H1 (cell line): ENCODE data around the gene SF3B2. TPM values are rescaled to one million over a fixed set of nuclear protein-coding genes. Genes with fewer than 3 reads are reported as not detected.
A peak's percentile ranks its signal among the peaks of the same experiment; 100 is the strongest.

Experiments
- CTCF ChIA-PET: fragments of 300-600 bp; sonication (Branson Sonifier 250); formaldehyde crosslinking; loops from one replicate; lab custom pipeline; 2021; ENCODE audit not compliant: partially characterized antibody; lab: Charles Lee
- POLR2A ChIA-PET: fragments of 300-600 bp; sonication (Branson Sonifier 250); formaldehyde crosslinking; loops from one replicate; lab custom pipeline; 2021; ENCODE audit warnings: inconsistent platforms; ENCODE audit not compliant: partially characterized antibody; lab: Charles Lee
- DNase-seq, 2 experiments: peaks; one replicate each; pipeline versions ENCODE4 v3.0.0 to v3.0.0-alpha.2; 2010 to 2022; ENCODE audit warnings: low spot score in 2 of 2, low read depth in 1 of 2, mixed read lengths in 1 of 2
- FAIRE-seq: peaks from 2 replicates; lab custom pipeline; 2011; peaks lifted over from hg19 to GRCh38; lab: Jason Lieb, UNC
- H2AFZ ChIP-seq: 2 replicates; pipeline ENCODE4 v1.8.1; 2012; ENCODE audit warnings: low read length, inconsistent platforms
- H2AK5ac ChIP-seq: 2 replicates; pipeline ENCODE4 v1.6.1; 2013; ENCODE audit warnings: low read depth, low read length
- H2BK120ac ChIP-seq: replicated peaks from 2 replicates; pipeline ENCODE3; 2013; ENCODE audit warnings: low read depth, low read length, inconsistent platforms
- H2BK12ac ChIP-seq: 2 replicates; pipeline ENCODE4 v1.6.1; 2013; ENCODE audit warnings: low read depth, low read length
- H2BK15ac ChIP-seq: 2 replicates; pipeline ENCODE4 v1.6.1; 2013; ENCODE audit warnings: low read length
- H2BK20ac ChIP-seq: 2 replicates; pipeline ENCODE4 v1.6.1; 2013; ENCODE audit warnings: low read length
- H2BK5ac ChIP-seq: 2 replicates; pipeline ENCODE4 v1.6.1; 2013; ENCODE audit warnings: low read depth, low read length
- H3K14ac ChIP-seq: 2 replicates; pipeline ENCODE4 v1.6.1; 2013; ENCODE audit warnings: inconsistent platforms; ENCODE audit not compliant: insufficient read length
- H3K18ac ChIP-seq: 2 replicates; pipeline ENCODE4 v1.6.1; 2013; ENCODE audit warnings: low read length; ENCODE audit errors: extremely low read depth
- H3K23ac ChIP-seq: 2 replicates; pipeline ENCODE4 v1.6.1; 2013; ENCODE audit warnings: inconsistent platforms; ENCODE audit not compliant: insufficient read length
- H3K23me2 ChIP-seq: 2 replicates; pipeline ENCODE4 v1.6.1; 2013; ENCODE audit warnings: low read depth, low read length
- H3K27ac ChIP-seq: 2 replicates; pipeline ENCODE4 v1.6.1; 2011; ENCODE audit warnings: low read depth, low read length, inconsistent platforms
- H3K27me3 ChIP-seq, 4 experiments: replicated peaks in 1 of 4; 1 replicate in 1 of 4; 2 replicates in 3 of 4; pipeline versions ENCODE4 v1.6.1 to v1.8.1; 2011 to 2013; ENCODE audit warnings: low read length in 3 of 4, mild to moderate bottlenecking in 3 of 4, inconsistent platforms in 2 of 4, mixed read lengths in 2 of 4, moderate library complexity in 1 of 4; ENCODE audit not compliant: control insufficient read depth in 3 of 4, insufficient read depth in 3 of 4; ENCODE audit errors: extremely low read depth in 1 of 4
- H3K36me3 ChIP-seq, 4 experiments: 2 replicates each; pipeline versions ENCODE4 v1.6.1 to v1.8.1; 2011 to 2013; ENCODE audit warnings: mild to moderate bottlenecking in 4 of 4, low read length in 3 of 4, moderate library complexity in 2 of 4, control low read depth in 1 of 4, inconsistent platforms in 1 of 4; ENCODE audit not compliant: insufficient read depth in 4 of 4, control insufficient read depth in 2 of 4
- H3K4ac ChIP-seq: replicated peaks from 2 replicates; pipeline ENCODE3; 2013; ENCODE audit warnings: low read length, low read depth, mixed read lengths, inconsistent platforms; ENCODE audit not compliant: insufficient read length
- H3K4me1 ChIP-seq, 4 experiments: replicated peaks in 1 of 4; 1 replicate in 1 of 4; 2 replicates in 3 of 4; pipeline versions ENCODE4 v1.6.1 to v1.8.1; 2011 to 2013; ENCODE audit warnings: low read length in 3 of 4, inconsistent platforms in 2 of 4, mixed read lengths in 1 of 4; ENCODE audit not compliant: insufficient read depth in 4 of 4, control insufficient read depth in 3 of 4
- H3K4me2 ChIP-seq, 2 experiments: 2 replicates each; pipeline versions ENCODE4 v1.6.1 to v1.8.1; 2011 to 2013; ENCODE audit warnings: low read depth in 2 of 2, low read length in 2 of 2, control low read depth in 1 of 2, inconsistent platforms in 1 of 2, mild to moderate bottlenecking in 1 of 2; ENCODE audit not compliant: insufficient read depth in 1 of 2
- H3K4me3 ChIP-seq, 4 experiments: fragments of 200-600, 300-600 bp in 1 of 4; sonication (generic), shearing (Covaris generic), sonication (Bioruptor Twin) in 1 of 4; 2 replicates each; pipeline versions ENCODE4 v1.5.1 to v1.8.1; 2011 to 2016; ENCODE audit warnings: low read length in 4 of 4, low read depth in 3 of 4, control low read depth in 2 of 4, inconsistent platforms in 2 of 4, mild to moderate bottlenecking in 2 of 4, mixed read lengths in 1 of 4, moderate library complexity in 1 of 4; ENCODE audit not compliant: insufficient read depth in 2 of 4; ENCODE audit errors: extremely low read depth in 1 of 4
- H3K56ac ChIP-seq: replicated peaks from 2 replicates; pipeline ENCODE3; 2013; ENCODE audit warnings: low read depth, mild to moderate bottlenecking, mixed read lengths, low read length, inconsistent platforms; ENCODE audit not compliant: insufficient read length
- H3K79me1 ChIP-seq: 2 replicates; pipeline ENCODE4 v1.6.1; 2013; ENCODE audit warnings: low read depth, low read length, control low read depth
- H3K79me2 ChIP-seq, 2 experiments: 2 replicates each; pipeline versions ENCODE4 v1.6.1 to v1.8.1; 2012 to 2013; ENCODE audit warnings: low read length in 2 of 2, mild to moderate bottlenecking in 2 of 2, inconsistent platforms in 1 of 2; ENCODE audit not compliant: insufficient read depth in 2 of 2, control insufficient read depth in 1 of 2
- H3K9ac ChIP-seq, 4 experiments: replicated peaks in 1 of 4; 1 replicate in 1 of 4; 2 replicates in 3 of 4; pipeline versions ENCODE4 v1.6.1 to v1.8.1; 2011 to 2013; ENCODE audit warnings: low read depth in 3 of 4, low read length in 3 of 4, control low read depth in 2 of 4, mild to moderate bottlenecking in 2 of 4, moderate library complexity in 2 of 4, inconsistent platforms in 1 of 4; ENCODE audit errors: extremely low read depth in 1 of 4
- H3K9me3 ChIP-seq, 2 experiments: 2 replicates each; pipeline versions ENCODE4 v1.6.1 to v1.8.1; 2012 to 2013; ENCODE audit warnings: mild to moderate bottlenecking in 2 of 2, moderate library complexity in 2 of 2, control low read depth in 1 of 2, inconsistent platforms in 1 of 2, low read depth in 1 of 2, low read length in 1 of 2, mixed read lengths in 1 of 2; ENCODE audit not compliant: insufficient read depth in 2 of 2
- H4K20me1 ChIP-seq, 2 experiments: replicated peaks in 1 of 2; 2 replicates each; pipeline versions ENCODE3 to v1.8.1; 2011 to 2013; ENCODE audit warnings: inconsistent platforms in 2 of 2, low read length in 2 of 2, mild to moderate bottlenecking in 1 of 2; ENCODE audit not compliant: insufficient read depth in 2 of 2, control insufficient read depth in 1 of 2
- H4K5ac ChIP-seq: 2 replicates; pipeline ENCODE4 v1.6.1; 2013; ENCODE audit warnings: low read length, low read depth, mixed read lengths, inconsistent platforms; ENCODE audit not compliant: insufficient read length
- H4K8ac ChIP-seq: 2 replicates; pipeline ENCODE4 v1.8.0; 2013; ENCODE audit warnings: mild to moderate bottlenecking, moderate library complexity, low read length, inconsistent platforms; ENCODE audit not compliant: insufficient read depth; ENCODE audit errors: extremely low read depth
- H4K91ac ChIP-seq: replicated peaks from 2 replicates; pipeline ENCODE3; 2013; ENCODE audit warnings: low read length, mixed read lengths, inconsistent platforms; ENCODE audit not compliant: insufficient read length
- KDM1A ChIP-seq: fragments of 200-600, 300-600 bp; sonication (generic); IDR thresholded peaks from 2 replicates; pipeline ENCODE4 v1.7.1; 2016; ENCODE audit warnings: mild to moderate bottlenecking, low read length, borderline replicate concordance
- SRF ChIP-seq: IDR thresholded peaks from 2 replicates; pipeline ENCODE4 v1.6.1; 2011; ENCODE audit warnings: mild to moderate bottlenecking, low read depth, low read length, moderate library complexity
- TEAD4 ChIP-seq: IDR thresholded peaks from 2 replicates; pipeline ENCODE4 v1.6.1; 2012; ENCODE audit warnings: low read depth, low read length, inconsistent platforms, mixed read lengths
- WGBS, 2 experiments: shearing (Covaris generic) in 1 of 2; methylation state at CpG; one replicate each; pipeline versions ENCODE4 v1.1.6 to v1.1.7; 2013 to 2015; ENCODE audit warnings: low lambda C conversion rate in 2 of 2, mixed read lengths in 2 of 2, inconsistent platforms in 1 of 2, low coverage in 1 of 2, missing lambda C conversion rate in 1 of 2; ENCODE audit not compliant: insufficient replicate concordance in 2 of 2, insufficient coverage in 1 of 2, insufficient read length in 1 of 2; ENCODE audit errors: extremely low coverage in 1 of 2, missing lambda C conversion rate in 1 of 2; 5-methylcytosine and 5-hydroxymethylcytosine counted together
- polyA plus RNA-seq, 7 experiments: library from polyadenylated mRNA; depleted of rRNA in 3 of 7; stranded (reverse) in 5 of 7; unstranded in 2 of 7; fragments of >200 nt in 5 of 7; fragments of 200-250 nt in 2 of 7; gene quantifications; 1 replicate in 5 of 7; 2 replicates in 1 of 7; 4 replicates in 1 of 7; pipeline versions ENCODE4 v1.2.1 to v1.2.3, GENCODE V29; 2011 to 2013; ENCODE audit warnings: missing spikeins in 2 of 7, mixed read lengths in 2 of 7
- total RNA-seq: library from RNA; stranded (reverse); fragmentation: NEBNext Ultra II Directional; extraction: Animal tissue kit (Norgen Biotek cat#: 25700); gene quantifications from 2 replicates; pipeline ENCODE4 v1.2.1, GENCODE V29; 2021

The SF3B2 gene
- total and polyA plus RNA-seq, 2 of the 8 experiments (the other 6 are each of a cell fraction or from before 2014, with no cell fraction given): 182 to 237 TPM

DNA sequence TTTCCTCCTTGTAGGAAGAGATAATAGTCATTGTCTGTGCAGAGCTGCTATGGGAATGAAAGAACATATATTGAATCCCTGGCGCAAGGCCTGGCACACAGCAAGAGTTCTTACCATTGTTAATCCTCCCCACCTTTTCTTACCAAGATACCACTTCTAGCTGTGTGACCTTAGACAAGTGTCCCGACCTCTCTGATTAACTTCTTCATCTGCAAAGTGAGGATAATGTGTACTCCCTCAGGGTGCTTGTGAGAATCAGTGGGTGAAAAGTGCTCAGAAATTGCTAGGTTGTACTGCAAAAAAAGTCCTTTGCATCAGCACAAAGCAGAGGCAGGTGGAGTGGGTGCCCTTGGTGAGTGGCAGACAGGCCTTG is 44.1 kb upstream of the SF3B2 start:
- Histone ChIP-seq H3K23ac (no peak overlapping the region), H3K14ac (no peak overlapping the region), H3K18ac (no peak overlapping the region), H3K4me2 (no peak overlapping the region), H2AK5ac (no peak overlapping the region), H2AFZ (no peak overlapping the region), H2BK12ac (no peak overlapping the region; the same call in 1 of the 2 replicates), H3K27ac (no peak overlapping the region), H3K79me2 (peaks cover 0 to 6% of the 10 kb centered on the region in 2 experiments; a peak in 2 of 4 replicates), H3K9ac (no peak overlapping the region), H2BK5ac (no peak overlapping the region), H3K9me3 (no peaks in the 10 kb centered on the region), H4K20me1 (peaks cover 0 to 4% of the 10 kb centered on the region in 2 experiments), H2BK120ac (no peak overlapping the region), H4K91ac (no peak overlapping the region), H2BK20ac (no peak overlapping the region), H4K5ac (no peak overlapping the region), H2BK15ac (0 out of 2 replicates have a peak overlapping the region, but pooled peaks have one; percentile 49), H3K36me3 (peaks cover 0 to 10% (median 4%) of the 10 kb centered on the region in 4 experiments; a peak in 5 of 8 replicates), H3K4me3 (no peak overlapping the region), H3K56ac (no peak overlapping the region), H3K4ac (no peak overlapping the region), H3K79me1 (peaks cover 8% of the 10 kb centered on the region), H4K8ac (0 out of 2 replicates have a peak overlapping the region, but pooled peaks have one; percentile 20), H3K27me3 (peaks cover 6 to 25% (median 22%) of the 10 kb centered on the region in 4 experiments), H3K23me2 (peaks cover 2% of the 10 kb centered on the region; the same call in 1 of the 2 replicates), H3K4me1 (peaks cover 0 to 22% (median 10%) of the 10 kb centered on the region in 4 experiments; a peak in 5 of 7 replicates)
- ChIA-PET CTCF (interaction anchor here (0.7 to 6.4 kb wide), 11 partner anchors 14 to 345 kb away, joined by 3 to 35 read pairs (median 4); partner anchors contain the start of gene FIBP), POLR2A (interaction anchor here (1.0 to 1.8 kb wide), 8 partner anchors 12 to 148 kb away, joined by 3 to 4 read pairs (median 4); partner anchors contain the start of genes CATSPER1 and MUS81)
- DNase-seq (no peak), FAIRE-seq (no peak)
- TF ChIP-seq TEAD4 (no peak), KDM1A (peak; percentile 85), SRF (no peak)
- WGBS, 2 experiments: 64% methylated on average over 2 of the region's 2 CpGs; no CpG with 5 or more reads in 1 of the 2 experiments
